Activated T-cell treated with anti-CD3 and anti-CD28 coated beads for 24 hours (primary cell): Measurements from ENCODE around the gene AGER.
"Not testable (repeated sequence)": the region's sequence is repeated elsewhere in the genome, so short reads cannot be mapped to it uniquely, and the experiment has no call there.

Experiments used
- DNase-seq: peaks from one replicate; pipeline ENCODE4 v3.0.0-alpha.2; 2020; ENCODE audit warnings: low read depth

The AGER gene

GRCh38 chr6:32148289-32149091 lies 35.6 kb downstream of the AGER start:
- peak; percentile 58 for DNase-seq

DNA sequence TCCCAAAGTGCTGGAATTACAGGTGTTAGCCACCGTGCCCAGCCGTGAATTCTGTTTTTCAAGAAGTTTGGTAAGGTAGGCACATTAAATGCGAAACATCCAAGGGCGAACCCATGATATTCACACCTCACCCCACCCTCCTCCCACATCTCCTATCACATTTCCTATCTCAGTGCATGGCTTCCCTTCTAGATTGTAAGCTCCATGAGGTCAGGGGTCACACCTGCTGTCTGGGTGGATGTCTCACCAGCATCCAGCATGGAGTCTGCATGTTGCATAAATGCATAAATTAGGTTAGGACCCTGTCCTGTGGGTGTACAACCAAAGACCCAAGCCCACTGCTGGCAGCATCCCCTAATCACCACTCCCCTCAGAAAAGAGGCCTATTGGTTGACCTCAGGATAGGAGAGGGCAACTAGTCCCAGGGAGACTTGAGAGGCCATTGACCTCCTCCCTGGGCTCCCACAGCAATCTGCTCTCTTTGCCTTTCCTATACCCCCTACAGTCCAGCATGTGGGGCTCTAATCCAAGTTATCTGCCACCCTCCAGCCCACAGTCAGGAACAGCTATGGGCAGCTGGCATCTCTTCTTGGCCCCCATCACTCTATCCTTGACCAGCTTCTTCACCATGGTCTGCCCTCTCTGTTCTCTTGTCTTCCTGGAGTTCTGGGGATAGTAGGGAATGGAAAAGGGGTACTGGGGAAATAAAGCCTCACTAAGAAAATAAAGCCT lies 36.5 kb downstream of the AGER start:
- no peak for DNase-seq

GRCh38 chr6:32146687-32147086 lies 37.4 kb downstream of the AGER start:
- DNase-seq, result no peak

- DNase-seq, result no peak
Observed at GRCh38 chr6:32146287-32146686, 37.8 kb downstream of the AGER start.

- DNase-seq, result not testable (repeated sequence)
Observed at GRCh38 chr6:32144238-32144637, 39.8 kb downstream of the AGER start.

DNA sequence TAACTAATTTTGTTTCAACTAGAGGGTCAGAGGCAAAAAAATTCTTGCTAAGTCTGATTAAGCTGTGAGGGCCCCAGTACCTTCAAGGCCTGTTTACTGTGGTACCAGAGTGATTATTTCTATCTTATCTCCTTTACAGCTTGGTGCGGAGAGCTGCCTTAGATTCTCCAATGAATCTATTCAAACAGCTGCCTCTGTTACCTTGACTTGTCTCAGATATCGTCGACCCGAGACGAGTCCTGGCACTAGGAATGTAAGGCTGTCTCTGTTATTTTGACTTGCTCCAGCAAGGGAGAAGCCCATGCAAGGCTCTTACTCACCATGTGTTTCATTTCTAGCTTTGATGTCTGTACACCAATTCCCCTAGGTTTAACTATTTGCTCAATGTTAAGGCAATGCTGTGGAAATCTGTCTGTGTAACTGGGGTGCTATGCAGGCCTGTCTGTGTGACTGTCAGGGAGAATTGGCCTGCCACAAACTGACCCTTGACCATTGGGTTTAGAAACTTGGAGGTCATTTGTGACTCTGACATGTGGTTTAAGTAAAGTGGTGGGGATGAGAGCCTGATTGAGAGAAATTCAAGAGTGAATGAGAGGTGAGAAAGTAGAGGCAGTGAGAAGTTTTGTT lies 43.5 kb downstream of the AGER start:
- no peak for DNase-seq

GRCh38 chr6:32139590-32139989 lies 44.5 kb downstream of the AGER start:
- DNase-seq, result no peak

DNA sequence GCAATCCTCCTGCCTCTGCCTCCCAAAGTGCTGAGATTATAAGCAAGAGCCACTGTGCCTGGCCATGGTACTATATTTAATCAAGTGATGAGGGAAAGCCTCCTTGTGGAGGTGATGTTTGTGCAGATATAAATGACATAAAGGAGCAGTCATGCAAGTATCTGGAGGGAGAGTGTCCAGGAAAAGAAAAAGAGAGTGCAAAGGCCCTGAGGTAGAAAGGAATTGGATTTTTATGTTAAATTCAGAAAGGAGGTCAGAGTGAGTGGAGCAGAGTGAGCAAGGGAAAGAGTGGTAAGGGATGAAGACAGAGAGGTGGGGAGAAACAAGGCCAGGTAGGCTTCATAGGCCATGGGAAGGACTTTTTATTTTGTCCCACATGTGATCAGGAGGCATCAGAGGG lies 46.6 kb downstream of the AGER start:
- no peak for DNase-seq

- DNase-seq, result no peak
Observed at GRCh38 chr6:32133786-32134185, 50.3 kb downstream of the AGER start.

GRCh38 chr6:32132110-32132509 lies 51.9 kb downstream of the AGER start:
- no peak for DNase-seq

DNA sequence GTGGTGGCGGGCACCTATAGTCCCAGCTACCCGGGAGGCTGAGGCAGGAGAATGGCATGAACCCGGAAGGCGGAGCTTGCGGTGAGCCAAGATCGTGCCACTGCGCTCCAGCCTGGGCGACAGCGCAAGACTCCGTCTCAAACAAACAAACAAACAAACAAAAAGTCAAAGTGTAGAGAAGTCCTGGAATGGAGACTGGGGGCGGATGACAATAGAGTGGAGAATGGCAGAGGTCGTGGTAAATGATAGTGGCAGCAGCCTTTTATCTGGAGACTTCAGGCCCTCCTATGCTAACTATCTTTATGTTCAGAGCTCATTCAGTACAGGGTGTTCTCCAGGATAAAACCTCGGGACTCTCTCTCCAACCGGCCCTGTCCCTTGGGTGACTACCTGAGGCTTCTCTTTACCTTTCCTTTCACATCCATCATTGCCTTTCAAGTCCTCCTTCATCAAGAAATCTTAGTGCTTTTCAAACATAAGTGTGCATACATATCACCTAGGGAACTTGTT lies 52.6 kb downstream of the AGER start:
- no peak for DNase-seq
